SH-SY5Y (cell line): ENCODE measurements around the gene CSF1.

Experiments
- GATA2 ChIP-seq: IDR thresholded peaks from 2 replicates; pipeline ENCODE4 v1.6.1; 2011; ENCODE audit warnings: mild to moderate bottlenecking, low read depth, low read length
- GATA3 ChIP-seq: IDR thresholded peaks from 2 replicates; pipeline ENCODE4 v1.6.1; 2011; ENCODE audit warnings: low read depth, mild to moderate bottlenecking, low read length, moderate library complexity

- TF ChIP-seq GATA3, result no peak
- TF ChIP-seq GATA2, result no peak
Observed at GRCh38 chr1:109912214-109912861, 1.7 kb downstream of the CSF1 start.
